Measurements from ENCODE around the gene RAX. TPM values are rescaled to one million over a fixed set of nuclear protein-coding genes. Genes with fewer than 3 reads are reported as not detected.

RAX gene
- total and polyA plus RNA-seq, 11 donors, result not detected

DNA sequence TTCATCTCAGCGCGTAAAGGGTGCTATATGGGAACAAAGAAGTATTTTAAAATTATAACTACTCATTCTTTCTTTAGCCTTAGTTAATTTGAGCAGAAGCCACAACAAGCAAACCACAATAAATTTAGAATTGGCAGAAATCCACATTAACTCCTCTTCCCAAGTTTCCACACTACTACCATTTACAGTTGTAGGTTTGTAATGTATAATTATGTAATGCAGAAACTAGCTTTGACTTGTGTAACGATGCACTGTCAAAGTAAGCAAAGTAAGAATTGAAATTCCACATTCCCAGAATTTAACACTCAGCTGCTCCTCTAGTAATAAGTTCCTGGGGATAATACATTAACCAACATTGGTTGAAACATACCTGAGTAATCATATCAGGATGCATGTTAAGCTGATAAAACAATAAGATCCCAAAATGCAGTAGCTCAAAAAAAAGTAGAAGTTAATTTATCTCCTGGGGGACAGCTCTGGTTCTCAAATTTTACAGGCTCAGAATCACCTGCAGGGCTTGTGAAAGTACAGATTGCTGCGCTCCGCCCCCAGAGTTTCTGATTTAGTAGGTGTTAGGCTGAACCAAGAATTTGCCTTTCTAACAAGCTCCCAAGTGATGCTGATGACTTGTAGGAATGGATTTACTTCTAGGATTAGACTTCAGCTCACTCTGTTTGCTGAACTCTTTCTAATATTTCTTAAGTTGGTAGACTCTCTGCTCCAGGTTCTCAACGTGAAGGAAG is 43.4 kb downstream of the RAX start:
- Histone ChIP-seq H3K27me3 (peaks cover 0 to 4% (median 0%) of the 10 kb centered on the region in 9 donors), H3K27ac (no peak overlapping the region), H3K4me3 (no peak overlapping the region), H3K9me3 (no peaks in the 10 kb centered on the region), H3K36me3 (no peaks in the 10 kb centered on the region), H3K4me1 (peaks cover 0 to 5% (median 0%) of the 10 kb centered on the region in 12 donors)
- DNase-seq (no peak), ATAC-seq (no peak)
- intact Hi-C loops (cut with DNase I), result no loop called here
- 74 to 76% (median 75%) methylated on average over 6 of the region's 6 CpGs for WGBS, 4 donors
- TF ChIP-seq POLR2A (IDR thresholded peaks at IDR 0.05), result no peak
- no peak for TF ChIP-seq CTCF (IDR thresholded peaks at IDR 0.05)

GRCh38 chr18:59229191-59229590 is 44.1 kb downstream of the RAX start:
- Histone ChIP-seq H3K27me3 (peaks cover 0 to 10% (median 0%) of the 10 kb centered on the region in 9 donors), H3K4me1 (peaks cover 0 to 5% (median 0%) of the 10 kb centered on the region in 12 donors), H3K27ac (no peak overlapping the region), H3K9me3 (no peaks in the 10 kb centered on the region), H3K36me3 (no peaks in the 10 kb centered on the region), H3K4me3 (no peak overlapping the region)
- intact Hi-C loops (cut with DNase I), result no loop called here
- no peak for TF ChIP-seq CTCF (IDR thresholded peaks at IDR 0.05)
- no peak for TF ChIP-seq POLR2A (IDR thresholded peaks at IDR 0.05)
- ATAC-seq, result no peak
- no peak for DNase-seq
- WGBS, 4 donors, result 88 to 94% (median 91%) methylated on average over 2 of the region's 2 CpGs

- H3K4me3 ChIP-seq, result no peak overlapping the region
- peaks cover 0 to 18% (median 0%) of the 10 kb centered on the region in 9 donors for H3K27me3 ChIP-seq
- no peaks in the 10 kb centered on the region for H3K36me3 ChIP-seq
- 24 to 67% (median 42%) methylated on average over 1 of the region's 1 CpG for WGBS, 4 donors
- H3K4me1 ChIP-seq, result peaks cover 0 to 5% (median 0%) of the 10 kb centered on the region in 12 donors
- no peak for ATAC-seq
- intact Hi-C loops (cut with DNase I), result no loop called here
- no peak overlapping the region for H3K27ac ChIP-seq
- TF ChIP-seq POLR2A (IDR thresholded peaks at IDR 0.05) (no peak), CTCF (IDR thresholded peaks at IDR 0.05) (no peak)
- no peaks in the 10 kb centered on the region for H3K9me3 ChIP-seq
- DNase-seq, result no peak
These were observed 44.9 kb downstream of the RAX start for GRCh38 chr18:59228351-59228750.

GRCh38 chr18:59222341-59222740 is 50.9 kb downstream of the RAX start:
- 73 to 84% (median 74%) methylated on average over 2 of the region's 2 CpGs for WGBS, 4 donors
- Histone ChIP-seq H3K36me3 (no peaks in the 10 kb centered on the region), H3K4me1 (peaks cover 0 to 18% (median 0%) of the 10 kb centered on the region in 12 donors), H3K9me3 (no peaks in the 10 kb centered on the region), H3K4me3 (no peak overlapping the region), H3K27ac (no peak overlapping the region), H3K27me3 (peaks cover 20 to 71% (median 36%) of the 10 kb centered on the region in 9 donors)
- no peak for ATAC-seq
- DNase-seq, result no peak
- TF ChIP-seq POLR2A (IDR thresholded peaks at IDR 0.05) (no peak), CTCF (IDR thresholded peaks at IDR 0.05) (no peak)
- intact Hi-C loops (cut with DNase I), result no loop called here
